GM19397 (cell line): ENCODE results near the gene TRDN.

ENCODE experiments used
- ATAC-seq: cut with Tn5 transposase; IDR thresholded peaks from one replicate; pipeline ENCODE4 v1.9.1; 2021; ENCODE audit warnings: mild to moderate bottlenecking, moderate library complexity; ENCODE audit not compliant: unreplicated experiment

TRDN gene

DNA sequence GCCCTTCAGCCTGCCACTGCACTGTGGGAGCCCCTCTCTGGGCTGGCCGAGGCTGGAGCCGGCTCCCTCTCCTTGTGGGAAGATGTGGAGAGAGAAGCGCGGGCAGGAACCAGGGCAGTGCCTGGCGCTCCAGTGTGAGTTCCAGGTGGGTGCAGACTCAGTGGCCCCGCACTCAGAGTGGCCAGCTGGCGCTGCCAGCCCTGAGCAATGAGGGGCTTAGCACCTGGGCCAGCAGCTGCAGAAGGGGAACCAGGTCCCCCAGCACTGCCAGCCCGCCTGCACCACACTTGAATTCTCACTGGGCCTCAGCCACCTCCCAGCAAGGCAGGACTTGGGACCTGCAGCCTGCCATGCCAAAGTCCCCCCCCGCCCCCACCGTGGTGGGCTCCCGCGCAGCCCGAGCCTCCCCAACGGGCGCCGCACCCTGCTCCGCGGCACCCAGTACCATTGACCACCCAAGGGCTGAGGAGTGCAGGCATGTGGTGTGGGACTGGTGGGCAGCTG is 434.8 kb downstream of the TRDN start:
- no peak for ATAC-seq

- ATAC-seq = no peak
These were observed 443.5 kb downstream of the TRDN start for GRCh38 chr6:123193298-123193697.

DNA sequence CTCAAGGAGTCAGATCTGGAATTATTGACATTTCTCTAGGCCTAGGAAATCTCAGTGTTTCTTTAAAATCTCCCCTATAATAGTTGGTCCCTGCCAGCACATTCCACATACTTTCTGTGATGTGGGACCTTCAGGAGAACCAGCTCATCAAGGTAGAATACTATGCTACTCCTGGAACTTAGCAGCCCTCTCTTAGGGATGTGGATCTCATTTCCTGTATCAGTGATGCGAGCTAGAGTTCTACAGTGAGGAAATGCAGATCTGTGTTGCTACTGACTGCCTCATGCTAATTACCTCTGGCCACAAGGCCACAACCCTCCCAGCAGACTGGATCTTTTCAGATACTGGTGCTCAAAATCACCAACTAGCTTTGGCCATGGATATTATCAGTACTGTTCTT is 446.9 kb downstream of the TRDN start:
- ATAC-seq = no peak

DNA sequence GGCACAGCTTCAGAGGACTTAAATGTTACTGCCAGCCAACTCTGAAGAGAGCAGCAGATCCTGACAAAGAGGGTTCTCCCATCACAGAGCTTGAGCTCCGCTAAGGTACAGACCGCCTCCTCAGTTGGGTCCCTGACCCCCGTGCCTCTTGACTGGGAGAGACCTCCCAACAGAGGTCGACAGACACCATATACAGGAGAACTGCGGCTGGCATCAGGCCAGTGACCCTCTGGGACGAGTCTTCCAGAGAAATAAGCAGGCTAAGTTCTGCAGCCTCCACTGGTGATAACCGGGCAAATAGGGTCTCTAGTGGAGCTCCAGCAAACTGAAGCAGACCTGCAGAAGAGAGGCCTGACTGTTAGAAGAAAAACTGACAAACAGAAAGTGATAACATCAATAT is 453.8 kb downstream of the TRDN start:
- no peak for ATAC-seq

DNA sequence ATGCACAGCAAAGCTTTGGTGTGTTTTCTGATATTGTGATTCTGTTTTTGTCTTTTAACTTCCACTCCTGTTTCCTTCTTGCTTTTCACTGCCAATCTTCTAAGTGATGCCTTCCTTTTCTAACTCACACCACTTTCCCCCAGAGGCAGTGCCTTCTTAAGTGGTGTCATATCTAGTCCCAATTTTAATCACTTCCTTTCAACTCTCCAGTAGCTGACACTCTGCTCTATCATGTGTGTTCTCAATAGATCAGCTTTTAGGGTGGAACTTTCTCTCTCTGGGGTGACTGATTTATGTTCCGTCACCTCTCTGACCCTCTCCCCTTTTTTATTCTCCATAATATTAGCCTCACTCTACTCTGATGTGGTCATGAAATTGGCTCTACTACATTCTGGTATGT is 460.0 kb downstream of the TRDN start:
- no peak for ATAC-seq

- ATAC-seq = no peak
These were observed 465.2 kb downstream of the TRDN start for GRCh38 chr6:123171341-123172115.

DNA sequence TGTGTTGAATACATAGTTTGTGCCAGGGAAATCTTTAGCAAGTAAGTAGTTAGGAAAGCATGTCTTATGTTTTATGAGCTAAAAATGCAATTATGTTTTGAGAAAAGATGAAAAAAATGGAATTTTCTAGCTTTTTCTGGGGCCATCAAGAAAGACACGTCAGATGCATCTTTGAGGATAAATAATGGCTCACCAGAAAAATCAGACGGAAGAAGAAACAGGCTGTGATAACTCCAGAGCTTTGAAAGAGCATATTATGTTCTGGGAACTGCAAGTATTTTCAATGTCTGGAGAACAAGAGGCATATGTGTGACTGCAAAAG is 467.0 kb downstream of the TRDN start:
- ATAC-seq = no peak

DNA sequence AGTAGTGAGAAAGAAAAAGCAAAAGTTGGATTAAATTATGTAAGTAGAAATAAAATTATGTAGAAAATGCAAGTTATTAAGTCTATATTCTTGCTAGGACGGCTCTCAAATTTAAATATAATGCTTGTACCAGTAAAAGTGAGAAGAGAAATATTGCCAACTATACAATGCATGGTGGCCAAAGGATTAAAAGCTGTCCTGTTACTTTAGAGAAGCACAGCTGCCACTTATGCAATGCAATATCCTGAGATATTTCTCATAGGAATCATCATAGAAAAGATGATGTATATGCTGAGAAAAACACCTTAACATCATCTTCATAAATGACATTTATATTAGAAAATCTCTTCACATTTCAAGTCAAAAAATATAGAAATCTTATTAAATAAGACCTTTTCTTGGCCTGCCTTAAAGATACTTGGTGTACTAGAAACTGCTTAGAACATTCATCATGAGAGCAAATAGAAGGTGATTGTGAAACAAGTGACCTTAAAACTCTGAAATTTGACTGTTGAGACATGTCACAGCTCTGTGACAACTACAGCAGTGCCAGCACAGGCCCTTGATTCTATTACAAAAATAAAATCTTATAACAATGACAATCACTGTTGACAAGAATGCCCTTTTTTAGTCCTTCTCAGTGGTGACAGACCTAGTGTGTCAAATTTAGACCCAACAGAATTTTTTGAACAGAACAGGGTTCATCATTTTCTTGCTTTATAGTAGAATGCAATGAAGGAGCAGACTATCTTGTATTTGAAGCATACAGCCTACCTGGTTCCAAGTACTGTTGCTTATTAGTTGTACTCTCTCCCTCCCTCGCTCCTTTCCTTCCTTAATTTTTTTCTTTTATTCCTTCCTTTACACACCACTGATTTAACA is 467.6 kb downstream of the TRDN start:
- ATAC-seq = no peak

DNA sequence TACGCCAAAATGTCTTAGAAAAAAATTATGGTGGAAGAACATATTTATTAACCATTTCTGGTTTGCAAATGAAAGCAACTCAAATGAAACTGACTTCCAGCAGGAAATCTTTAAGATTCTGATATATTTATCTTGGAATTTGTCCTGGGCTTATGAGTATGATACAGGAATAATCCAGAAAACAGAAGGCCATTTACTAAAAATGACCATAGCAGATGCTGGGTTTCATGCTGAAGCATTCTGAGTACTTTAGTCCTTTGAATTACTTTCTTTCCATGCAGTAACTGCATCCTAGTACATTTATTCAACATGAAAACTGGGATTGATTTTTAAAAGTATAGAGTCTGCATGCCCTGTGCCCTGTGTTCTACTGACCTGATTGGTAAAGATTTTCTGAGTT is 468.3 kb downstream of the TRDN start:
- no peak for ATAC-seq
